Tibial nerve (tissue), 4 donors: ENCODE measurements around the gene GAR1.
"Not testable (repeated sequence)": the region's sequence is repeated elsewhere in the genome, so short reads cannot be mapped to it uniquely, and the experiment has no call there.

ENCODE experiments used
- EP300 ChIP-seq, 2 donors: sonication (generic); formaldehyde crosslinking; IDR thresholded peaks; one replicate each; pipeline ENCODE4 v1.6.1; 2017; ENCODE audit warnings: antibody characterized with exemption in 2 of 2, mild to moderate bottlenecking in 1 of 2
- POLR2A ChIP-seq, 2 donors: fragments of 450-650 bp; IDR thresholded peaks; one replicate each; pipeline ENCODE4 v1.6.1; 2017; ENCODE audit warnings: antibody characterized with exemption in 2 of 2, mild to moderate bottlenecking in 2 of 2, moderate library complexity in 2 of 2
- TF ChIP-seq, protein P1 (sequence below), 5 experiments: fragments of 200-600 bp in 3 of 5; fragments of 450-650 bp in 2 of 5; sonication (generic) in 3 of 5; IDR thresholded peaks; one replicate each; pipeline ENCODE4 v1.5.1; 2016 to 2019; ENCODE audit warnings: antibody characterized with exemption in 5 of 5, mild to moderate bottlenecking in 3 of 5, moderate library complexity in 2 of 5

DNA sequence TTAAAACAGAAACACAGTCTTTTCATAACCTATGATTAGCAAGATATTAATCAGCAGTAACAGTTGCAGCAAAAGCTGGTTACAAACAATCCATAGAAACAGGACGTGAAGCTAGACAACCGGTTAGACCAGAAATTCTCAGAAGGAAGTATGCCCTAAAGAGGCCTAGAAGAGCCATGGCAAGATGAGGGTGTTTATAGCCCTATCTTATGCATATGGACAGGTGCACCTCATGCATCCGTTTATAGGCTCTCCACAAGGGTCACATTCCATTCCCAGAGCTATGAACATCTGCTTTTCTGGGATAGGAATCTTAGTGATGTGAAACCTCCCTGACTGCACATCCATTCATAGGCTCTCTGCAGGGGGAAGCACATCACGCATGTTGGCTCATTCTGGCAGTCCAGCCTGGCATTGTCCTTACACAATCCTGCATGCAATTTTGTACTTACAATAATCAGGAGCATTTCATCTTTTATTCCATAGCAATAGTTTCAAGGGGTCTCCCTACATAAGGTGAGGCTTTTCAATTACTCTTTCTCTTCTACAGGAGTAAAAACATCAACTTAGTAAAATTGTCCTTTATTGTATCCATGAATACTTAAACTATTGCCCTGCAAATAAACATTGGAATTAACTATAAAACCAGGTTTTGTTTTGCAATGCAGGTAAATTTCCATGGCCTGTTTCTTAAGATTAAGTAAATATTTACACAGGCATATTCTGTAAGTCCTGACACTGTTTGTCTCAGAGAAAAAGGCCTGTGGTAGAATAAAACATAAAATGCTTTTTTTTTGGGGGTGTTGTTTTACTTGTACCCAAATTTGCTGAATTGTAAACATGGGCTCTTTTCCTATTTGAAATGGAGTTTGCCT lies 44.1 kb downstream of the GAR1 start:
- TF ChIP-seq, protein P1, sequence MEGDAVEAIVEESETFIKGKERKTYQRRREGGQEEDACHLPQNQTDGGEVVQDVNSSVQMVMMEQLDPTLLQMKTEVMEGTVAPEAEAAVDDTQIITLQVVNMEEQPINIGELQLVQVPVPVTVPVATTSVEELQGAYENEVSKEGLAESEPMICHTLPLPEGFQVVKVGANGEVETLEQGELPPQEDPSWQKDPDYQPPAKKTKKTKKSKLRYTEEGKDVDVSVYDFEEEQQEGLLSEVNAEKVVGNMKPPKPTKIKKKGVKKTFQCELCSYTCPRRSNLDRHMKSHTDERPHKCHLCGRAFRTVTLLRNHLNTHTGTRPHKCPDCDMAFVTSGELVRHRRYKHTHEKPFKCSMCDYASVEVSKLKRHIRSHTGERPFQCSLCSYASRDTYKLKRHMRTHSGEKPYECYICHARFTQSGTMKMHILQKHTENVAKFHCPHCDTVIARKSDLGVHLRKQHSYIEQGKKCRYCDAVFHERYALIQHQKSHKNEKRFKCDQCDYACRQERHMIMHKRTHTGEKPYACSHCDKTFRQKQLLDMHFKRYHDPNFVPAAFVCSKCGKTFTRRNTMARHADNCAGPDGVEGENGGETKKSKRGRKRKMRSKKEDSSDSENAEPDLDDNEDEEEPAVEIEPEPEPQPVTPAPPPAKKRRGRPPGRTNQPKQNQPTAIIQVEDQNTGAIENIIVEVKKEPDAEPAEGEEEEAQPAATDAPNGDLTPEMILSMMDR (IDR thresholded peaks at IDR 0.05) = not testable (repeated sequence)
- TF ChIP-seq POLR2A, EP300 (IDR thresholded peaks at IDR 0.05): not testable (repeated sequence)
